ENCODE results near the gene APLF.

APLF gene

DNA sequence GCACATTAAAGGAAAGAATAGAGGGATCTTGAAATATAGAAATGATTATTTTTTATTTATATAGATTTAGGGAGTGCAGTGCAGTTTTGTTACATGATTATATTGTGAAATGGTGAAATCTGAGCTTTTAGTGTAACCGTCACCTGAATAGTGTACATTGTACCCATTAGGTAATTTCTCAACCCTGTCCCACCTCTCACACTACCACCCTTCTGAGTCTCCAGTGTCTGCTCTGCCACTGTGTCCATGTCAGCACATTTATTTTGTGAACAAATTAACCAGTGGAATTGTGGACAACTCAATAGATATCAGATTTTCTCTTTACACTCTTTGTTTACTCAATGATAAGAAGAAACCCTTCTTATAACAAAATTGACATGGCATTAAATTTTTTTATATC, 24.2 kb downstream of the APLF start:
- Histone ChIP-seq H3K36me3 (ENCODE audit: insufficient read depth) (no peaks in the 10 kb centered on the region), H3K27ac (no peak overlapping the region), H3K27me3 (ENCODE audit: insufficient read depth, low read depth) (no peaks in the 10 kb centered on the region), H4K20me1 (ENCODE audit: insufficient read depth) (no peaks in the 10 kb centered on the region), H3K4me2 (no peak overlapping the region), H3K4me3 (IDR thresholded peaks at IDR 0.05; ENCODE audit: insufficient read depth, low read depth, low read length) (no peak overlapping the region), H3K4me1 (ENCODE audit: low read depth, poor library complexity, severe bottlenecking) (peaks cover 6% of the 10 kb centered on the region), H3K9ac (no peak overlapping the region), H2AFZ (ENCODE audit: low read depth) (no peak overlapping the region), H3K79me2 (ENCODE audit: insufficient read depth, low read depth) (no peaks in the 10 kb centered on the region)
- TF ChIP-seq, protein P1, sequence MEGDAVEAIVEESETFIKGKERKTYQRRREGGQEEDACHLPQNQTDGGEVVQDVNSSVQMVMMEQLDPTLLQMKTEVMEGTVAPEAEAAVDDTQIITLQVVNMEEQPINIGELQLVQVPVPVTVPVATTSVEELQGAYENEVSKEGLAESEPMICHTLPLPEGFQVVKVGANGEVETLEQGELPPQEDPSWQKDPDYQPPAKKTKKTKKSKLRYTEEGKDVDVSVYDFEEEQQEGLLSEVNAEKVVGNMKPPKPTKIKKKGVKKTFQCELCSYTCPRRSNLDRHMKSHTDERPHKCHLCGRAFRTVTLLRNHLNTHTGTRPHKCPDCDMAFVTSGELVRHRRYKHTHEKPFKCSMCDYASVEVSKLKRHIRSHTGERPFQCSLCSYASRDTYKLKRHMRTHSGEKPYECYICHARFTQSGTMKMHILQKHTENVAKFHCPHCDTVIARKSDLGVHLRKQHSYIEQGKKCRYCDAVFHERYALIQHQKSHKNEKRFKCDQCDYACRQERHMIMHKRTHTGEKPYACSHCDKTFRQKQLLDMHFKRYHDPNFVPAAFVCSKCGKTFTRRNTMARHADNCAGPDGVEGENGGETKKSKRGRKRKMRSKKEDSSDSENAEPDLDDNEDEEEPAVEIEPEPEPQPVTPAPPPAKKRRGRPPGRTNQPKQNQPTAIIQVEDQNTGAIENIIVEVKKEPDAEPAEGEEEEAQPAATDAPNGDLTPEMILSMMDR (conservative IDR thresholded peaks at IDR 0.05; ENCODE audit: low read depth, low read length): no peak

DNA sequence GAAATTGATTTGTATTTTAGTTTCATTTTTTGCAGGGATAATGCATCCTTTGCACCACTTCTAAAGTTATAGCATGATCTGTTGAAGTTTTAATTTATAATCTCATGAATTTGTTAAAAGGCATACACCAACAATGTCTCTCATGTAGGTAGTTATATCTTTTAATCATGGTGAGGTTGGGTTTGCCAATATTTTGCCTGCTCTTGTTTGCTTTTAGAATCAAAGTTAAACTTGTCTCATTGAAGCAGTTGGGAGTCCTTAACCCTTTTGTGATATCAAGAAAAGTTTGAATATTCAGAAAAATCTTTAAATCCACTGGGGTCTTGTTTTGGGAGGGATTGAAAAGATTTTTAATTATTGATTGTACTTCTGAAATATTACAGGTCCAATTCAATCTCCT, 31.7 kb downstream of the APLF start:
- no peaks in the 10 kb centered on the region for H3K36me3 ChIP-seq (ENCODE audit: insufficient read depth)
- H3K4me3 ChIP-seq (IDR thresholded peaks at IDR 0.05; ENCODE audit: insufficient read depth, low read depth, low read length): no peak overlapping the region
- H3K27me3 ChIP-seq (ENCODE audit: insufficient read depth, low read depth): no peaks in the 10 kb centered on the region
- H4K20me1 ChIP-seq (ENCODE audit: insufficient read depth): no peaks in the 10 kb centered on the region
- TF ChIP-seq, protein P1 (conservative IDR thresholded peaks at IDR 0.05; ENCODE audit: low read depth, low read length): no peak
- H3K4me1 ChIP-seq (ENCODE audit: low read depth, poor library complexity, severe bottlenecking): no peaks in the 10 kb centered on the region
- H3K4me2 ChIP-seq: no peak overlapping the region
- no peak overlapping the region for H2AFZ ChIP-seq (ENCODE audit: low read depth)
- H3K9ac ChIP-seq: no peak overlapping the region
- no peaks in the 10 kb centered on the region for H3K79me2 ChIP-seq (ENCODE audit: insufficient read depth, low read depth)
- H3K27ac ChIP-seq: no peak overlapping the region

DNA sequence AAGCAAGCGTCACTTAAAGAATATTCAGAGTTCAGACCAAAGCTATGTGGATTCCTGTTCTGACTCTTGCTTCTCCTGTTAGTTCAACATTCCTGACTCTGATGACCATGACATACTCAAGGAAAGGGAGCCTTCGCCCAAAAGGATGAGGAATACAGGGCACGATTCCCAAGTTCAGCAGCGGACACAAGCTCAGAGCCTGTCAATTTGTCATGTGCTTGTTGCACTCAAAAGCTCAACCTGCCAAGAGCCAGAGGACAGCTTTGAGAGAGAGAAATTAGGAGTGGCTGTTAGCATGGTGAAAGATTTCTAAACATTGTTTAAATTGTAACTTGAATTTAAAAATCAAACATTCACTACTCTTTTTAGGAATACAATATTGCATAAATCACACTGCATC, 33.3 kb downstream of the APLF start:
- Histone ChIP-seq H3K79me2 (ENCODE audit: insufficient read depth, low read depth) (no peaks in the 10 kb centered on the region), H4K20me1 (ENCODE audit: insufficient read depth) (no peaks in the 10 kb centered on the region), H3K9ac (no peak overlapping the region), H3K4me3 (IDR thresholded peaks at IDR 0.05; ENCODE audit: insufficient read depth, low read depth, low read length) (no peak overlapping the region), H3K4me1 (ENCODE audit: low read depth, poor library complexity, severe bottlenecking) (no peaks in the 10 kb centered on the region), H3K4me2 (no peak overlapping the region), H3K36me3 (ENCODE audit: insufficient read depth) (no peaks in the 10 kb centered on the region), H2AFZ (ENCODE audit: low read depth) (no peak overlapping the region), H3K27me3 (ENCODE audit: insufficient read depth, low read depth) (no peaks in the 10 kb centered on the region), H3K27ac (no peak overlapping the region)
- TF ChIP-seq, protein P1 (conservative IDR thresholded peaks at IDR 0.05; ENCODE audit: low read depth, low read length): no peak

DNA sequence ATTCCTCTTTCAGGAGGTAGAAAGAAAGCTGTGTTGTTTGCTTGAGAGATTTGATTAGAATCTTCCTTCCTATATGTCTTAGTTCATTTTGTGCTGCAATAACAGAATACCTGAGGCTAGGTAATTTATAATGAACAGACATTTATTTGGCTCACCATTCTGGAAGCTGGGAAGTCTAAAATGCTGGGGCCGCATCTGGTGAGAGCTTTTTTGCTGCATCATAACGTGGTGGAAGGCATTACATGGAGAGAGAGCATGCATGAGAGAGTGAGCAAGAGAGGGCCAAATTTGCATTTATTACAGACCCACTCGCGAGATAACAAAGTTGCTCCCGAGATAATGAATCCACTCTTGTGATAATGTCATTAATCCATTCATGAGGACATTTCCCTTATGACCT, 34.4 kb downstream of the APLF start:
- Histone ChIP-seq H3K9ac (no peak overlapping the region), H2AFZ (ENCODE audit: low read depth) (no peak overlapping the region), H3K36me3 (ENCODE audit: insufficient read depth) (no peaks in the 10 kb centered on the region), H3K4me2 (no peak overlapping the region), H3K27ac (no peak overlapping the region), H3K79me2 (ENCODE audit: insufficient read depth, low read depth) (no peaks in the 10 kb centered on the region), H3K27me3 (ENCODE audit: insufficient read depth, low read depth) (no peaks in the 10 kb centered on the region), H4K20me1 (ENCODE audit: insufficient read depth) (no peaks in the 10 kb centered on the region), H3K4me3 (IDR thresholded peaks at IDR 0.05; ENCODE audit: insufficient read depth, low read depth, low read length) (no peak overlapping the region), H3K4me1 (ENCODE audit: low read depth, poor library complexity, severe bottlenecking) (no peaks in the 10 kb centered on the region)
- TF ChIP-seq, protein P1 (conservative IDR thresholded peaks at IDR 0.05; ENCODE audit: low read depth, low read length): no peak

Measured in KMS-11 (cell line).